NCI-H345 treated with DMSO at 0.1 percent for 48 hours (cell line): Measurements from ENCODE around the gene ANAPC4.

ENCODE experiments used
- DNase-seq: peaks from one replicate; lab custom pipeline; 2025; ENCODE audit not compliant: unreplicated experiment; lab: John Stamatoyannopoulos, UW

The ANAPC4 gene

DNA sequence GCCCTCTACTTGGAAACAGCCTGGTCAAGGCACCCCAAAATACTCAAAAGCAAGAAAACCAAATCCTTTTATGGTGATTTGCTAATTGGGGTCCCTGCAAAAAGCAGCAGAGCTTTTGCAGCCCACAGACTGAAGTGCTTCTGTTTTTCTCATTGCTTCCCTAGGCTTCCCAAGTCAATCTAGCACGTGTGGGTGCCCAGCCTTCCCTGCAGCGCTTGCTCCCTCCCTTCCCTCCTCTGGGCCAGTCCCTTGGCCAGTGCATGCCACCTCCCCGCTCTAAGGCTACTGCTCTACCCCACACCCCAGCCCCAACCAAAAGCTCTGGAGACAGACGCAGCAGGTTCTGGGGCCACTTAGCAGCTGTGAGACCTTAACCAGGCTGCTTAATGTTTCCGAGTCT is 53.6 kb downstream of the ANAPC4 start:
- no peak for DNase-seq

DNA sequence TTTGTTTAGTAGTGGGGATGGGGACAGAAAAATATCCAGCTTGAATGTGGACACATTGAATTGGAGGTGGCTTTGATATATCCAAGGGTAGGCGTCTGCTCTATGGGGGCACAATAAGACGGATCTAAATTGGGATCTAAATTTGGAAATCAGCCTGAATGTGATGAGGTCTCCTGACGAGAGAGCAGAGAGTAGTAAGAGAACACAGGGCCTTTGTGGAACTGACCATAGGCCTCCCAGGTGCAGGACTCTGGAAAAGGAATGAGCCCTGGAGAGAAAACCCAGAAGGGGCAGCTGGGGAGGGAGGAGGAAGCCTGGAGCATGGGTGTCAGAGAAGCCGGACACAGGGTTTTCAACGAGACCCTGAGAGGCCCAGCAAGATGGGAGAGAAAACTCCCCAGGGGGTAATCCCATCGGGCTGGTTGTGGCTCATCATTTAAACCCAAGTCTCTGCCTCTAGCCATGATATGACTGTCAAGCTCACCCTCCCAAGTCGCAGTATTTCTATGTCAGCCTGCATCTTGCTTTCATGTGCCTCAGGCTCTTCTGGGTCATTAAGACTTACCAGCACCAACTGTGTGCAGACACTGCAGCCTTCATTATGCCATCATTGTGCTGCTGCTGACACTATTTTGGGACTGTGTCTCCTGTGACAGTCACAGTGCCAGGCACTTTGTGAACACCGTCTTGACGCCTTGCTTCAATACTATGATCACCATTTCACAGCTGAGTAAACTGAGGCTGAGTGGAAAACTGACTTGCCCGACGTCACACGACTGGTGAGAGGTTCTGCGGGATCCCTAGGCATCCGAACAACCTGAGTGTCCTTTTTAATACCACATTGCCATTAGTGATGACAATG is 57.1 kb downstream of the ANAPC4 start:
- DNase-seq, result no peak

DNA sequence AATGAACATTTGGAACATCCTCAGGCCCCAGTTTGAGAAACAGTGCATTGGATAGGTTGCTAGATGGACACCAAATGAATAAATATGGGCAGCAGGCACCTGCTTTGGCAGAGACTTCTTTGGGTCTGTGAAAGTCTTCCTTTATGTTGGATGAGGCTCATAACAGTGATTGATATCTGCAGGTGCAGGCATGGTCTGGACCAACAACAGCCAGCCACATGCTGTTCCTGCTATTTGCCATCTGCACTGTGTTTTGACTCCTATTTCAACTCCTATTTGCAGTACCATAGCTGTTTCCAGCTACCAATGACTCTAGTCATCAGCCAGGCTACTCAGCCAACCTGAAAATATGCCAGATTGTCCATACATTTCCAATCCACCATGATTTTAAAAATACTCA is 60.9 kb downstream of the ANAPC4 start:
- DNase-seq, result peak; percentile 37

DNA sequence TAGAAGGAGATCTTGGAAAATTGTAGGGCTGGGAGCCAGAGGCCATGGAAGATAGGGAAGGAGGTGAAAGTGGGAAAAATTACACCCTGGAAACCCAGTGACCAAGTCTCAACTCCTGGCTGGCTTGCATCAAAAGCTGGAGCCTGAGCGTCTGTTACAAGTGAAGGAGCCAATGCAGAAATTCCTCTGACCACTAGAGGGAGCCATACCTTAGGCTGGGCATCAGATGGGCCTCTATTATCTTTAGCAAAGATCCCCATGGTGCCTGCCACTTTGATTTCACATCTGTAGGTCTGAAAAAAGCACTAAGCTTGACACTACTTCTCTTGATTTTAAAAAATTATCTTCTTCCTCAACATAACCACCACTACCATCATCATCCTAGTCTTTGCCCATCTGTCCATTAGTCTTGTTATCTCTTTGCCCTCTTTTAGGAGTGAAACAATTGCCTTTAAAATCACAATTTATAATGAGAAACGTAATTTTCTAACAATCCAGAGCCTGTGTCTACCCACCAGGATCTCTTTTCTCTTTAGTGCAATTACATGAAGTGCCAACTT is 62.9 kb downstream of the ANAPC4 start:
- peak; percentile 40 for DNase-seq

DNA sequence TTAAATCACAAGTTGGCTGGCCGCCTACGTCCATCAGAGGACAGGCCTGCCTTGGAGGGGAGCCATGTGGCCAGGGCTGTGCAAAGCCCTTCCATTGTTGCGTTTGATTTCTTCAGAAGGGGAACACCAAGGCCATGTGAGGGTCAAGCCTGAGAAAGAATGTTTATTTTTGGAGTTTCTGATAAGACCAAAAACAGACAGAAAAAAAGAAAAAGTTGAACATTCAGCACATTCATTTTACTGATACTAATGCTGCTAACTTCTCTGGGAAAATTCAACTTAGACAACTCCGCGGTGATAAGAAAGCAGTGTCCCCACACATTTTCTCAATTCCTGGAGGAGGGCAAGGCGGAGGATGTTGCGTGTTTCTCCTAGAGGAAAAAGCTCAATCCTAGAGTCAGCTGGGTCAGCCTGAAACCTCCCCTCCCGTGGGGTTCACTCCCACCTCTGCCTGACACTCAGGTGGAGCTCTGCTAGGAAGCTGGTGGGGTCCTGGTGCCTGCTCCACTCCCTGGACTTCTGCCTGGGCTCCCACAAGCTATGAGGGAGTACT is 63.5 kb downstream of the ANAPC4 start:
- DNase-seq, result no peak

DNA sequence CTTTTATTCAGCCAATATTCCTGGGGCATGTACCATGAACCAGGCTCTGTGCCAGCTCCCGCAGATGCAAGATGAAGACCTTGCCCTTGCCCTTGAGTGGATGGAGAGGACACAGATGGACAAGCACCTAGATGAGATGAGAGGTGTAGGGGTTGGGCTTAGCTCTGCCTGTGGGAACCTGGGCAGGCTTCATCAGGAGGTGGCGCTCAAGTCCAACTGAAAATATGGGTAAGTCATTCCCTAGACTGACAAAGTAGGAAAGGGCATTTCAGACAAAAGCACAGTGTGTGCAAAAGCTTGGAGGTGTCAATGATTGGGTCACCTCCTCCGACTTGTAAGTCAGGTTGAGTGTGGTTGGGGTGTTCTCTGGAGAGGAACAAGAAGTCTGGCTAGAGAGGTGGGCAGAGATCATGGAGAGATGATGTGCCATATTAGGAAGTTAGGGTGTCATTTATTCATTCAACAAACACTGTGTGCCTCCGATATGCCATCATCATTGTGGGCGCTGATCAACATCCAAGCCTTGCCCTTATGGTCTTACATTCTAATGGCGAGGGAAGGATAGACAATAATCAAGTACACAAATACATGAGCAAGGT is 64.6 kb downstream of the ANAPC4 start:
- DNase-seq, result peak; percentile 16

DNA sequence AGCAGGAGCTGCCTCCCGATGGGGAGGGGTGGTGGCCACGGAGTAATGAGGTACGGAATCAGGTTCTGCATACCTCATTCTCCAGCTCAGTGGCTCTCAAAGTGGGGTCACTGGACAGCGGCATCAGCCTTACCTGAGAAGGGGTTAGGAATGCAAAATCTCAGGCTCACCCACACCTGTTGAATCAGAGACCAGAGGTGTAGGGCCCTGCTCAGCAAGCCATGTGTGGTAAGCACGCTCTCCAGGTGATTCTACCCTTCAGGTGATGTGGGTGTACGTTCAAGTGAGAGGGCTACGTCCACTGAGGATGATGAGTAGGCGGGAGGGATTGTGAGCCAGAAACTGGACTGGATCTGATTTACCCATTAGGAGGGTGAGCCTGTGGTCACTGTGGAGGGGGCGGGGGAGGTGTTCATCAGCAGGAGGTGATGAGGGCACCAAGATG is 65.8 kb downstream of the ANAPC4 start:
- no peak for DNase-seq

DNA sequence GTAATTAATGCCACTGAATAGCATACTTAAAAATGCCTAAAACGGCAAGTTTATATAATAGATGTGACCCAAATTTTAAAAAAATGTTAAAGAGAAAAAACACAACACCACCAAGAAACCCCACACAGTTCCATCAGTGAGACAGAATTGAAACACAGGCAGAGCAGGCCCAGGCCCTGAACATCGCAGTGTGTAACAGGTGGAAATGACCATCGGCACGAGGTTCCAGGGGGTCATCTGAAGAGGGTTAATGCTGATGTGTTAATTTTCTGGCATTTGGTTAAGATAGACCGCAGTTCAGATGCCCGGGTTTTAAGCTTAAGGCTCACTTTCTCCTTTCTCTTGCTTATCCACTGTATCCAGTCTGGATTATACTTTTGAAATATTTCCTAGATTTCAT is 66.8 kb downstream of the ANAPC4 start:
- no peak for DNase-seq

DNA sequence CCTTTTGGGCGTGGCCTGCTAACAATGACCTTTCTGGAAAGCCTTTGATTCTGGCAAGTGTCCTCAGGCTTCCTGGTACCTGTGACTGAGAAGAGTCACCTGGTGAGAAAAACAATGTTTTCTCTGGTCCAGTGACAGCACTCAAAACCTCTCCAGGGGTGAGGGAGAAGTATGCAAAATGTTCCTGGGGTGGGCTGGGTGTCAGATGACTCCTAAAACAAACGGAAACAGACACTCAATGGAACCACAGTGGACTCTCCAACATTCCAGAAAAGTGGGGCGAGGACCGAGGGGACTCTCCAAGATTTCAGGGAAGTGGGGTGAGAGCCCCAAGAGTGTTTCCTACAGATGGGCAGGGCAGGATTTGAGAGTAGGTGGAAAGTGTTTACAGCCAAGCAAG is 69.5 kb downstream of the ANAPC4 start:
- peak; percentile 65 for DNase-seq

DNA sequence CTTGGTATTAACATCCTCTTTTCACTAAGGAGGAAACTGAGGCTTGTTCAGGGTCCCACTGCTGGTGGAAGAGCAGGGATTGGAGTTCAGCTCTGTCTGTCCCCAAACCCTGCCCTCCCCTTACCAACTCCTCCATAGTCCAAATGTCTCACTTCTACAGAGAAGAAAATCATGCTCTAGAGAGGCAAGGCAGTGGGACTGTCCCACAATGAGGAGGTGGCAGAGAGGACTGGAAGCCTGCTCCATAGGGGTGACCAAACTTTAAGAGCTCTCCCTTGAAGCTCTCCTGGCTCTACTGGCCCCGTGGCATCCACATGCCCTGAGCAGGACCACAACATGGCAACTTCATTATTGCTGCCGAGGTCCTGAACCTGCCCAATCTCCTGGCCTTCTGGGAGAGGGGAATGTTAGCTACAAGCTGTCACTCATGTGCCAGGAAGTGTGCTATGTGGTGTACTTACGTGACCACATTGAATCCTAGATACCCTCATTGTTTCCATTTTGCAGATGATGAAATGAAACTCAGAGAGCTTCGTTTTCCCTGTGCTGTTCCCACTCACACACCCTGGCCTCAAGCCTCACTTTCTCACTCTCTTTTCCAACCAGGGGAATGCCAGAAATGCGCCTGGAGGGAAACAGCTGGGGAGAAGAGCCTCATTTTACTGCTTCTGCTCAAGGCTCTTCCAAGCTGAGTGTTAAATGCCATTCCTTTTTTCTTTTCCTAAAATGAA is 71.5 kb downstream of the ANAPC4 start:
- no peak for DNase-seq

DNA sequence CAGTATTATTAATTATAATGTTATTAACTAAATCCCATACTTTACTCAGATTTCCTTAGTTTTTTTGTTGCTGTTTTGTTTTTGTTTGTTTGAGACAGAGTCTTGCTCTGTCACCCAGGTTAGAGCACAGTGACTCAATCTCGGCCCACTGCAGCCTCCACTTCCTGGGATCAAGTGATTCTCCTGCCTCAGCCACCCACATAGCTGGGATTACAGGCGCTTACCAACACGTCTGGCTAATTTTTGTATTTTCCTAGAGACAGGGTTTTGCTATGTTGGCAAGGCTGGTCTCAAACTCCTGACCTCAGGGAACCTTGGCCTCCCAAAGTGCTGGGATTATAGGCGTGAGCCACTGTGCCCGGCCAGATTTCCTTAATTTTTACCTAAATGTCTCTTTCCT is 72.2 kb downstream of the ANAPC4 start:
- no peak for DNase-seq

DNA sequence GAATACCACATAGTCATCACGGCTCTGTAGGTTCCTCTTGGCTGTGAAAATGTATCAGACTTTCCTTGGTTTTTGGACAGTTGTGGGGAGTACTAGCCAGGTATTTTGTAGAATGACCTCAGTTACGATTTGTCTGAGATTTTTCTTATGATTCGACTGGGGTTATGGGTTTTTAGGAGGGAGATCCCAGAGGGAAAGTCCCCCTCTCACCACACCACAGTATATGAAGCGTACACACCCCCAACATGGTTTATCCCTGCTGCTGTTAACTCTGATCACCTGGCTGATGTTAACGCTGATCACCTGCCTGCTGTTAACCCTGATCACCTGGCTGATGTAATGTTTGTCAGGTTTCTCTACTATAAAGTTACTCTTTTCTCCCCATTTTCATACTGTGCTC is 72.6 kb downstream of the ANAPC4 start:
- no peak for DNase-seq

DNA sequence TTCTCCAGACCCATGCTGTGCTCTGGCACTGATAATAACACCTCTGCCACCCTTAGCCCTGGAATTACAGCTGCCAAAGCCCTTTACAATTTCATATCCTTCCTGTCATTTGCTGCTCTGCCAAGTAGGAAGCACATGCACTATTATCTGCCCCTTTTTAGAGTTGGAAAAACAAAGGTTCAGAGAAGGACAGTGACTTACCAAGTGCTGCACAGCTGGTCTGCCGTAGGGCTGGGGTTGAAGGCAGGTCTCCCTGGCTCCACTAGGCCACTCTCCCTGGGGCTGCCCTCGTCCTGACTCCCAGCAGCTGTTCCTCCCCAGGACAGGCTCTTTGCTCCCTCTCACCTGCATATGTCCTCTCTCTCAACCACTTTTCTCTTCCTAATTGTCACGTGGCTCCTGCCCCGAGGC is 73.4 kb downstream of the ANAPC4 start:
- no peak for DNase-seq

DNA sequence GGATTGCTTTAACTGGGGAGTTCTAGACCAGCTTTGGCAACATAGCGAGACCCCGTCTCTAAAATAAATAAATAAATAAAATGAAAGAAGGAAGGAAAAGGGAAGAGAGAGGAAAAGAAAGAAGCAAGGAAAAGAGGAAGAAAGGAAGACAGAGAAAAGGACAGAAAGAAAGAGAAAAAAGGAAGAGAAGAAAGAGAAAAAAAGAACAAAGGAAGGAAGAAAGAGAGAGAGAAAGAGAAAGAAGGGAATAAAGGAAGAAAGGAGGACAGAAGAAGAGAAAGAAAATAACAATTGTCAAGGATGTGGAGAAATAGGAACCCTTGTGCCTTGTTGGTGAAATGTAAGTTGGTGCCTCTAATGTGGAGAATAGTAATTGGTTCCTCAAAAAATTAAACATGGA is 74.6 kb downstream of the ANAPC4 start:
- no peak for DNase-seq

DNA sequence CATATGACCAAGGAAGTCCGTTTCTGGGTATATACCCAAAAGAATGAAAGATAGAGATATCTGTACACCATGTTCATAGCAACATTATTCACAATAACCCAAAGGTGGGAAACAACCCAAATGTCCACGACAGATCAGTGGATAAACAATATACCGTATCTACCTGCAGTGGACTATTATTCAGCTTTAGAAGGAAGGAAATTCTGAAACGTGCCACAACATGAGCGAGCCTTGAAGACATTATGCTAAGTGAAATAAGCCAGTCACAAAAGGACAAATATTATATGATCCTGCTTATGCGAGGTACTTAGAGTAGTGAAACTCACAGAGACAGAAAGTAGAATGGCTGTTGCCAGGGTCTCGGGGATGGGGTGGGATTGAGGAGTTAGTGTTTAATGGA is 75.0 kb downstream of the ANAPC4 start:
- DNase-seq, result no peak

DNA sequence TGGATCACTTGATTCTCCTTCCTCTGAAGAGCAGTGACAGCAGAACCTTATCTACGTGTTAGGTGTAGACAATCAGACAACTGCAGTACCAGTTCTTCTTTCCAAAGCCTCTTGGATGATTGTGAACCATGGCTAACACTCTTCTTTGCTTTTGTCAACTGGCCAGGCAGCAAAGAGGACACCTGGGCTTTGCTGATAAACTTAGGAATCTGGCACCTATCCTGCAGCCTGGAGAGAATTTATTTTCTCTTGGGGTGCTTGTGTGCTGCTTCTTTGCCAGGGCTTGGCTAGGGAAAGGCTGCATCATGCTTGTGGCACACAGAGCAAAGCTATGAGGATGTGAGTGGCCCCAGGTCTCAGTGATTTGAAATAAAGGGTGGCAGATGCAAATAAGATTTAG is 77.4 kb downstream of the ANAPC4 start:
- no peak for DNase-seq

DNA sequence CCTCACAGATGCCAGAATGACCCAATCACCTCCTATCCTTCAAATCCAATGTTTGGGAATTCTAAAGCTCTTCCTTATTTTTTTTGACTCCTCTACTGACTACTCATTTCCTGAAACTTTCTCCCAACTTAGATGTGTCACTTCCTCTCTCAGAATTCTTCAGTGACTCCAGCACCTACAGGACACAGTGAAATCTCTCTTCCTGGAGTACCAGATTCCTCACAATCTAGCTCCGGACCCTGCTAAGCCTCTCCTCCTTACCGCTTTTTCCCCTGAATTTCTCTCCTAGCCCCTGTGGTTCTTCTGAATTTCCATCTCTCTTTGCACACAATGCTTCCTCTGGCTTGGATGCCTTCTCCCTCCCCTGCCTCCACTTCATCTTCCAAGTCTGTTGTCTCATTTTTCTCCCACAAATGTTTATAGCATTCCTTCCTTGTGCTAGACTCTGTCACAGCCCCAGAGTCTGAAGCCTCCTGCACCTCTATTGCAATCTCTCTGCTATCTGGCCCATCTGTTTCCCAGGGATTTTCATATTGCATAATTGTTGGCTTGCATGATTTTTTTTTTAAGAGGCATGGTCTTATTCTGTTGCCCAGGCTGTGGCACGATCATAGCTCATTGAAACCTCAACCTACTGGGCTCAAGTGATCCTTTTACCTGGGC is 80.1 kb downstream of the ANAPC4 start:
- DNase-seq, result no peak

DNA sequence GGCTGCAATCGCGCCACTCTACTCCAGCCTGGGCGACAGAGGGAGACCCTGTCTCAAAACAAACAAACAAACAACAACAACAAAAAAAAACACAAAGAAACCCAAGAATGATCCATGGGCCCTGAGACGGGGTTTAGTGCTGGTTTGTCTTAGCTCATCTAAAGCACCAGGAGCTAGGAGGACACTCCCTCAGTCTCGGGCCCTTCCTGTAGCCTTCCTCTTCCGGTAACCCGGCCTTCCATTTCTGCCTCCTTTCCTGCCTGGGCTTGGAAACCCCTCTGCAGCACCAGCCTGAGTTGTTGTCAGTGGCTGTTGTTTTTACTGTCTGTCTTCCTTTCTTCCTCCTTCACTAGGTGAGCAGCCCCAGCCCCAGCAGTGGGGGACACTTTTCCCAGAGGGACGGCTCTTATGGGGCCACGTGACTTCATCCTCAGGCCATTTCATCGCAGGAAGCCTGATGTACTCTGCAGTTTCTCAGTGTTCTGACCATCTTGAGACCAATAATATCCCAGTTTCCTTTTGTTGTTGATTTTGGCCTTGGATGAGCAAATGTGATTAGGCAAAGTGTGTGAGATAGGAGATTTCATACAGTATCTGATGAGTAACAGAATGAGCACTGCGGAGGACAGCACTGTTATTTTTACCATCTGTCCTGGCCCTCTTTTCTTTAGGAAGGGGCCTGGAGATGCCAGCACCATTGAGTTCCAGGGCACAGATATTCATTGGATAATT is 90.1 kb downstream of the ANAPC4 start:
- no peak for DNase-seq

DNA sequence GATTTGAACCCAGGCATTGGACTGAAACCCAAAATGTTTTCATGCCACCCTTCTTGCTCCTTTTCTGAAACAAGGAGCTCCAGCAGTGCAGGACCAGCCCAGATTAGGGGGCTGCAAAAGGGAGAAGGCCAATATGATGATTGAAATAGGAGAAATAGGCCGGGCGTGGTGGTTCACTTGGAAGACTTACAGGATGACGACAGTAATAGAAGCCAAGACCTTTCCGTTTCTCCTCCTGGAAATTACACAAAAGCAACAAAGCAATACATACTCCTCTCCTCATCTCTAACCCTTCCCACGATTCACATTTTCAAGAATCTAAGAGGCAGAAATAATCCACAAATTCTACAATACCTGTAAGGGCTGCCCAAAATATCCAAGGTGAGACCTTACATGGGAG is 90.8 kb downstream of the ANAPC4 start:
- no peak for DNase-seq
